SK-N-MC (cell line): ENCODE data around the gene TRPM6.

Experiments
- DNase-seq: peaks from one replicate; pipeline ENCODE4 v3.0.0-alpha.2; 2011; ENCODE audit warnings: low read depth, low spot score
- H3K27ac ChIP-seq: fragments of 200-600 bp; sonication (generic); 2 replicates; pipeline ENCODE4 v1.5.1; 2016; ENCODE audit warnings: mixed run types
- H3K36me3 ChIP-seq: fragments of 200-600 bp; sonication (generic); 2 replicates; pipeline ENCODE4 v1.6.1; 2017; ENCODE audit warnings: antibody characterized with exemption, low read length, mixed read lengths; ENCODE audit not compliant: insufficient read depth
- H3K4me3 ChIP-seq: fragments of 200-600 bp; sonication (generic); 2 replicates; pipeline ENCODE4 v1.5.1; 2016
- H3K9ac ChIP-seq: fragments of 200-600 bp; sonication (generic); 2 replicates; pipeline ENCODE4 v1.8.0; 2017; ENCODE audit warnings: mixed run types, mixed read lengths; ENCODE audit not compliant: insufficient read length
- H3K9me3 ChIP-seq: fragments of 200-600 bp; sonication (generic); 2 replicates; pipeline ENCODE4 v1.6.1; 2017; ENCODE audit warnings: low read depth, mild to moderate bottlenecking, antibody characterized with exemption, low read length, moderate library complexity, mixed read lengths
- EZH2 ChIP-seq: fragments of 200-600 bp; sonication (generic); IDR thresholded peaks from one replicate; pipeline ENCODE4 v1.6.1; 2017; ENCODE audit warnings: antibody characterized with exemption
- FOXP2 ChIP-seq: optimal IDR thresholded peaks from 2 replicates; pipeline ENCODE3; 2011; ENCODE audit warnings: mild to moderate bottlenecking, moderate library complexity; ENCODE audit not compliant: insufficient read depth; ENCODE audit errors: extremely low read length, control extremely low read depth
- POLR2AphosphoS5 ChIP-seq: IDR thresholded peaks from 2 replicates; pipeline ENCODE4 v1.6.1; 2012; ENCODE audit warnings: mild to moderate bottlenecking, low read depth, low read length, borderline replicate concordance

Gene TRPM6

GRCh38 chr9:74753650-74754049, 134.1 kb downstream of the TRPM6 start:
- no peak for DNase-seq
- TF ChIP-seq EZH2, result no peak
- TF ChIP-seq FOXP2, result no peak
- no peak for TF ChIP-seq POLR2AphosphoS5

GRCh38 chr9:74748966-74749365, 138.8 kb downstream of the TRPM6 start:
- Histone ChIP-seq H3K36me3 (no peaks in the 10 kb centered on the region), H3K9me3 (no peaks in the 10 kb centered on the region), H3K27ac (no peak overlapping the region), H3K4me3 (no peak overlapping the region), H3K9ac (no peak overlapping the region)
- DNase-seq, result no peak
- TF ChIP-seq POLR2AphosphoS5, result no peak
- TF ChIP-seq EZH2, result no peak
- TF ChIP-seq FOXP2, result no peak

More at GRCh38 chr9:74753650-74754049, 134.1 kb downstream of the TRPM6 start:
- H3K9ac ChIP-seq, result no peak overlapping the region
- H3K36me3 ChIP-seq, result no peaks in the 10 kb centered on the region
- H3K27ac ChIP-seq, result no peak overlapping the region
- no peaks in the 10 kb centered on the region for H3K9me3 ChIP-seq
- H3K4me3 ChIP-seq, result no peak overlapping the region

DNA sequence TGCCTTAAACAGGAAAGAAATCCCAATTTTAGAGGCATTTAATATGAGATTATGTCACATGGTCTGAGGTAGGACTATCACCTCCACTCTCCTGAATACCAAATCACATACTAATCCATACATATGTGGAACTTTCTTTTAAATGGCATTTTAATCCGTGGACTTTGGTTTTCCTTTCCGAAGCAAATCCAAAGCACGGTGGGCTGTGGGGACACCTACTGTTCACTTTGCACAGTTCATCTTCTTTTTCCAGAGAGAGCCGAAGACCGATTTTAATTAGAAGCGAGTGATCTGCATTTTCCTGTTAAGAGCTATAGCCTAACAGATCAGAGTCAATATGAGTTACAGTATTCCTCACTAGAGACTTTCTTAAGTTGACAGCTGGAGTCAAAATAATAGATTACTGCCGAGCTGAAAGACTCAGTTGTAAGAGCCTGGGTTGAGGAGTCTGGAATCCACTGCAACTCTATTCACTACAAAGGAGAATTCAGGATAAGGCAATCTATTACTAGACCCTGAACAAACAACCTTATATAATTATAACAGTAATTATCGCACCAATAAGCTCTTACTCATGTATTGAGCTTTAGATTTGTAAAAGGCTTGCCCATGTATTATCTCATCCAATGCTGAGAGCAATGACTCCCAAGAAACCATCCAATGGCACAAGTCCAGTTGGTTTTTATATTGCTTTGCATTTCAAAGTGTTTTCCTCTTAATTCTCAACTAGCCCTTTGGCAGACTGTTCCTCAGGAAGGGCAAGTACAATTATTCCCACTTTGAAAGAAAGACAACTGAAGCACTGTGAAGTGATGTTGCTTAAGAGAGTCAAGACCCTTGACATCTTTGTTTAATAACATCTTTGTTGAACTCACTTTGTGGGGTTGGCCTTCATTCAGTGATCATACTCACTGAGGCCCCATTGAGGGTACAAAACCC, 144.7 kb downstream of the TRPM6 start:
- DNase-seq, result no peak
- TF ChIP-seq EZH2 (no peak), POLR2AphosphoS5 (no peak), FOXP2 (no peak)
- Histone ChIP-seq H3K4me3 (no peak overlapping the region), H3K9me3 (no peaks in the 10 kb centered on the region), H3K9ac (no peak overlapping the region), H3K27ac (no peak overlapping the region), H3K36me3 (no peaks in the 10 kb centered on the region)

- Histone ChIP-seq H3K4me3 (no peak overlapping the region), H3K36me3 (no peaks in the 10 kb centered on the region), H3K9me3 (no peaks in the 10 kb centered on the region), H3K27ac (no peak overlapping the region), H3K9ac (no peak overlapping the region)
- DNase-seq, result no peak
- TF ChIP-seq POLR2AphosphoS5 (no peak), FOXP2 (no peak), EZH2 (no peak)
Measured at GRCh38 chr9:74742191-74742790, 145.4 kb downstream of the TRPM6 start.

- TF ChIP-seq POLR2AphosphoS5 (no peak), EZH2 (no peak), FOXP2 (no peak)
- H3K36me3 ChIP-seq, result no peaks in the 10 kb centered on the region
- DNase-seq, result no peak
- no peak overlapping the region for H3K27ac ChIP-seq
- no peak overlapping the region for H3K4me3 ChIP-seq
- H3K9me3 ChIP-seq, result no peaks in the 10 kb centered on the region
- no peak overlapping the region for H3K9ac ChIP-seq
Measured at GRCh38 chr9:74736646-74737045, 151.1 kb downstream of the TRPM6 start.

GRCh38 chr9:74735761-74736160, 152.0 kb downstream of the TRPM6 start:
- Histone ChIP-seq H3K9ac (no peak overlapping the region), H3K4me3 (no peak overlapping the region), H3K9me3 (no peaks in the 10 kb centered on the region), H3K36me3 (no peaks in the 10 kb centered on the region), H3K27ac (no peak overlapping the region)
- TF ChIP-seq POLR2AphosphoS5 (no peak), EZH2 (no peak), FOXP2 (no peak)
- DNase-seq, result no peak

DNA sequence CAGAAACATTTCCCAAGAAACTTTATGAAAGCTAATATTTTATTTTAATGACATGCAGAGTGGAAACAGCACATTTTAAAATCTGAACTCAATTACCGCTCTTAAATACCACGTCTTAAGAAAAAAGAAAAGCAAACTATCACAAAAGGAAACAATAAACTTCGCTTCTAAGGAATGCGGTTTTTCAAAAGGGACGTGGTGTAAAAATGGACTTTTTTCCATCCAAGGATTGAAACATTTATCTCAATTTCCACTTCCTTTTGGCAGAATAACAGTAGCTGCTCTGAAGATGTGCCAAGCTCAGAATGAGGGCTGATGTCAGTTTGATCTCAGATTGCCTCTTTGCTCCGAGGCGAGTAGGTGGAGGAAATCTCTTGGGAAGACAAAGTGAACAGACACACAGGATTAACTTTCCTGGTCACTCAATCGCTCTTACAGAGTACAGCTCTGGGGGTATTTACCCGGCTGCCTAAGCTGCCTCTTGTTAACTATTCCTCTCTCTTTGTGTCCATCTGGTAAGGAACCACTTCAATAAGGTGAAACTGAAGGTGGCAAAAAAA, 158.5 kb downstream of the TRPM6 start:
- H3K9me3 ChIP-seq, result no peaks in the 10 kb centered on the region
- peak; percentile 24 for DNase-seq
- H3K9ac ChIP-seq, result no peak overlapping the region
- H3K36me3 ChIP-seq, result no peaks in the 10 kb centered on the region
- no peak overlapping the region for H3K27ac ChIP-seq
- peak overlapping the region; percentile 21 for H3K4me3 ChIP-seq
- TF ChIP-seq EZH2 (no peak), FOXP2 (no peak), POLR2AphosphoS5 (no peak)

DNA sequence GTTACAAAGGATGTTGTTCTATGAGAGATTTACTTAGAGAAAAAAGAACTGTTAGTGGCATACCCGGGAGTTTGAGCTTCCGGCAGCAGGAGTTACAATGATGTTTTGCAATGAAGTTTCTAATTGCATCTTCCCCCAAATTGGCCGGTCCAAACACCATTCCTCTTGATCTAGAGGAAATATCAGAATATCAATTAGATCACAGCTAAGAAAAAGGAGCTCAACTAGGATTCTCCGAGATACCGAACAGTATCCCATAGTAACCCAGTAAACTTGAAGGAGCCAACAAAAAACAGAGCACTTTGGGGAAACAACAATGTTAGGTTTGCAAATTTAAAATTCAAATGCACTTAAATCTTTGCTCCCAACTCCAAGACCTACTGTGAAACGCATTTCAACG, 159.5 kb downstream of the TRPM6 start:
- H3K27ac ChIP-seq, result no peak overlapping the region
- no peak overlapping the region for H3K9ac ChIP-seq
- DNase-seq, result no peak
- TF ChIP-seq EZH2 (no peak), FOXP2 (no peak), POLR2AphosphoS5 (no peak)
- H3K4me3 ChIP-seq, result no peak overlapping the region
- H3K9me3 ChIP-seq, result no peaks in the 10 kb centered on the region
- no peaks in the 10 kb centered on the region for H3K36me3 ChIP-seq
